Activated T-cell treated with anti-CD3 and anti-CD28 coated beads for 1 hour (primary cell): ENCODE results near the gene HMGCL.

Experiments used
- DNase-seq: peaks from one replicate; pipeline ENCODE4 v3.0.0-alpha.2; 2020; ENCODE audit warnings: low read depth

HMGCL gene

DNA sequence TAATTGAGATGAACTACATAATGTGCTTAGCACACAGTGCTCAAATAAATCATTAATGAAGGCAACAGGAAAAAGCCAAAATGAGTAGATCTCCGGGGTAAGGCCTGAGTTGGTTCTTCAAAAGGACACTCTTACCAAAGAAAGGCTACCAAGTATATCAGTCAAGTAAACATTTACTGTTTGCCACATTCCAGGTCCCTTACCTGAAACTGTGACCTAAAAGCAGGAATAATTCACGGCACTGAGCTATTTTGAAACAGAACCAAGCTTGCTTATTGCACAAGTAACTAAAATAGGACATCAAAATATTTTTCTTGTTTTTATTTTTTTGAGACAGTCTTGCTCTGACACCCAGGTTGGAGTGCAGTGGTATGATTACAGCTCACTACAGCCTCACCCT is 49.0 kb downstream of the HMGCL start:
- DNase-seq: no peak

DNA sequence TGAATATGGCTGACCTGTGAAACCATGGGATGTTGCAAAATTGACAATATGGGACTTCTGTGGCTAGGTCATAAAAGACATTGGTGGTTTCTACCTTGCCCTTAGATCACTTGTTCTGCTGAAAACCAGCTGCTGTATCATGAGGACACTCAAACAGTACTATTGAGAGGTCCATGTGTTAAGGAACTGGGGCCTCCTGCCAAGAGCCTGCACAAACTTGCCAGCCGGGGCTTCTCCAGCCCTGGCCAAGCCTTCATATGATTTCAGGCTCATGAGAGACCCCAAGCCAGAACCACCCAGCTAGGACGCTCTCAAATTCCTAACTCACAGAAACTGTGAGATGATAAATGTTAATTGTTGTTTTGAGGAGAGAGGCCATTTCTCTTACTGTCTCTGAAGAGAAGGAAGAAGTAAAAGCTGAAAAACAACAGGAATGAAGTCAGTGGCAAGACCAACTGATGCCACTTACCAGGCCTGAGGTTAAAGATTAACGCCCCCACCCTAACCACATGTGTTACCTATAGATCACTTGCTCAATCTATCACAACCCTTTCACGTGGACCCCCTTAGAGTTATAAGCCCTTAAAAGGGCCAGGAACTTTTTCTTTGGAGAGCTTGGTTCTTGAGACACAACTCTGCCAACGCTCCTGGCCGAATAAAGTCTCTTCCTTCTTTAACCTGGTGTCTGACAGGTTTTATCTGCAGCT is 50.9 kb downstream of the HMGCL start:
- DNase-seq: no peak

DNA sequence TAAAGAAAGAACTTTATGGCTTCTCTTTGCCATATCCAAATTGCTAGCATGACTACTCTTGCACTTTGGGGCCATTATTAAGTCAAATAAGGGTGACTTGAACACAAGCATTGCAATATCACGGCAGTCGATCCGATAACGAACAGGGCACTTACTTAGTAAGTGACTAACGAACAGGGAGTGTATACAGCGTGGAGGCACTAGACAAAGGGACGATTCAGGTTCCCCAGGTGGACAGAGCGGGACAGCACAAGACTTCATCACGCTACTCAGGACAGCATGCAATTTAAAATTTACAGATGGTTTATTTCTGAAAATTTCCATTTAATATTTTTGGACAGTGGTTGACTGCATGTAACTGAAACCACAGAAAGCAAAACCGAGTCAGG is 52.4 kb downstream of the HMGCL start:
- DNase-seq: no peak

DNA sequence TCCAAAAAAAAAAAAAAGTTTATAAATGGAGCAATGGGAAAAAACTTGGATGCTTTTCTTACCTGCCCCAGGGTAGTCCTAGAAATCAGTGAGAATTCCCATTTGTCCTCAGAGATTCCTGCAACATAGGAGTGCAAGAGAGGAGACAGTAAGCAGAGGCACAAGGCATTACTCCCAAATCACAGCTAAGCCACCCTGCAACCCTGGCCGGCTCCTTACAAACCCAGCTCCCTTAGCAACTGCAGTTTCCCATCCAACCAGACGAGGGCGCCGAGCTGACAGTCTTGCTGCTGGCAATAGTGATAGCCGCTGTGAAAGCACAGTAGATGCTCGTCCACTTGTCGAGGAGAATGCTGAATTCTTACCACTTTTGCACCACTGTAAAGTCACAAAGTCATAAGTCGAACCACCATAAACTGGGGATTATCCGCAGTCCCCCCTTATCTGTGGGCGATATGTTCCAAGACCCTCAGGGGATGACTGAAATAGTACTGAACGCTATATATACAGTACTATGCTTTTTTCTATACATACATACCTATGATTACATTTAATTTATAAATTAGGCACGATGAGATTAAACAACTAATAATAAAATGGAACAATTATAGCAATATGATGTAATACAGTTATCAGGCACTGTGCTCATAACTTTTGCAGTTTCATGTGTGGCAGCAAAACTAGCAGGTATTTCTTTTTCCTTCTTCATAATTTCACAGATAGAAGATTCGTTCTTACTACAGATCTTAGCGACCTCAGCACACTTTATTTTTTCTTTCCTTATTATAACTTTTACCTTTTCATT is 53.0 kb downstream of the HMGCL start:
- DNase-seq: peak; percentile 83

DNA sequence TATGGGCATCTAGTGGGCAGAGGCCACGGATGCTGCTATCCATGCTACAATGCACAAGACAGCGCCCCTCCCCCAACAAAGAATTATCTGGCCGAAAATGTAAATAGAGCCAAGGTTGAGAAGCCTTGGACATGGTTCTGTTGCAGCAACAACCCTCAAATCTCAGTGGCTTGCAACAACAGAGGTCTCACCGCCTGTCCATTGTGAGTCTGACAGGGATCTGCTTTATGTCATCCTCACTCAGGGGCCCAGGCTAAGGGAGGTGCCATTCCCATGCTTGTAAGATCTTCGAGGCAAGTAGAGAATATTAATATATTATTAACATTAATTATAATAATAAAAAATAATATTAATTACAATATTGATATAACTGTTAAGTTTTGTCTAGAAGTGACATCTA is 56.5 kb downstream of the HMGCL start:
- no peak for DNase-seq

DNA sequence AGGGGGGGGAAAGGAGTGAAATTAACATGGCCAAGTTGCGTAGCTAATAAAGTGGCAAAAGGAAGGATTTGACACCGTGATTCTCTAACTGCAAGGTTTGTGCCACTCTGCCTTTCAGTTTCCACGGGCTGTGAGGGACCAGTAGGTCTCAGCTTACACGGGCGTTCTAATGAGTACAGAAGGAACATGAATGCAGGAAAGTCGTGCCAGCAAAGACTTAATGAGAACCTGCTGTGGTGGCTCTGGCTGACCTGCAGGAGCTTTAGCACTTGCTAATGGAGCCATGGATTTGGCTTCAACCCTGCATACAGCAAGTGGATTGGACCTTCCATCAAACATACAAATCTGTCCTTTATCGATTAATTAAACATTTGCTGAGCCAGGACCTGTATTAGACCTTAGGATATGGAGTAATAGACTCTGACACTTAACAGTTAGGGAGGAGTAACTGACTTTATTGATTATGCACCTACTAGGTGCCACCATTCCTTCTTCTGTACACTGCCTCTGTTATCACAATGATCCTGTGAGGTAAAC is 62.1 kb downstream of the HMGCL start:
- no peak for DNase-seq

DNA sequence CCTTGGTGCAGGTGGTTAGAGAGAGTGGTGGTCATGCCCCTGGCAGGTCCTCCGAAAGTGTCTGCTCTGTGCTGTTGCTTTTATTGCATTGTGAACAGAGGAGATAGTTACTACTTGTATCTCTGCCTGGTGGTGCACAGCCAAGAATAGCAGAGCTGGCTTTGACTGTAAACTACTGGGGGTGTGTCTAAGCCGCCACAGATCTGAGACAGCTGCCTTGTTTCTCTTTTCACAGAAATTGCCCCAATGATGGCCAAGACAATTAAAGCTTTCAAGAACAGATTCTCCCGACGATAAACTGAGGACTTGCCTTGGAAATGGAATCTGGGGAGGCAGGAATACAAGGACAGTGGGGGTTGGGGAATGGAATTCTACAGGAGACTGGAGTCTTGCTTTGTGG is 66.0 kb downstream of the HMGCL start:
- DNase-seq: no peak

DNA sequence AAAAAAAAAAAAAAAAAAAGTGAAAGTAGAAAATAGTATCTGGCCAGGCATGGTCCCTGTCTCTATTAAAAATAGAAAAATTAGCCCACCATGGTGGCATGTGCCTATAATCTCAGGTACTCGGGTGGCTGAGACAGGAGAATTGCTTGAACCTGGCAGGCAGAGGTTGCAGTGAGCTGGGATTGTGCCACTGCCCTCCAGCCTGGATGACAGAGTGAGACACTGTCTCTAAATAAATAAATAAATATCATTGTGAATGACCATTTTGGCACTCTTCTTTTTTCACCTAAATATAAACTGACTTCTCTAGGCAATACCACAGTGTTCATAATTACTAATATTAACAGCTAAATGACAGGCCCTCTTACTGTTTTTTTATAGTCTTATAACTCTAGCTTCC is 67.4 kb downstream of the HMGCL start:
- DNase-seq: no peak

DNA sequence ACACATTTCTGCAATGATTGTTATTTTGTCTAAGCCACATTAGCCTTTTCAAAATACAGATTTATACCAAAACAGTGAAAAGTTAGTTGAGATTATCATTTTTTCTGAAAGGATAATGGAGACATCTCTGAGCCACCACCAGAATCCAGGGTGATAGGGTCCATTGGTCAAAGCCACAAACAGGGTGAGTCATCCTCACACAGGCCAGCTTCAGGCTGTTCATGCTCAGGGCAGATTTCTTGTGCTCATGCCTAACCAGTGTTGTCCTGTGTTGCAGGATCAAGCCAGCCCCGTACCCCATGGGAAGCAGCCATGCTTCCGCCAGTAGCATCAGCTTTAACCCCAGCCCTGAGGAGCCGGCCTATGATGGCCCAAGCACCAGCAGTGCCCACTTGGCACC is 68.6 kb downstream of the HMGCL start:
- no peak for DNase-seq

DNA sequence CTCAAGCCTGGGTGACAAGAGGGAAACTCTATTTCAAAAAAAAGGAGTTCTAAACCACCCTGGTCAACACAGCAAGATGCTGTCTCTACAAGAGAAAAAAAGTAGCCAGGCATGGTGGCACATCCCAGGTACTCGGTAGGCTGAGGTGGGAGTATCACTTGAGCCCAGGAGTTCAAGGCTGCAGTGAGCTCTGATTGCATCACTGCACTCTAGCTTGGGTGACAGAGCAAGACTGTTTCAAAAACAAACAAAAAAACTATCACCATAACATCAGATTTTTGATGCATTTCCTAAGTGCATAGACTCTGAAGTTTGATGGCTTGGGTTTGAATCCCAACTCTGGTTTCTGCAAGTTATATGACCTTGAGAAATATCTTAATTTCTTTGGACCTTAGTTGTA is 72.3 kb downstream of the HMGCL start:
- DNase-seq: no peak
